ENCODE measurements around the gene CACNA1S.

Gene CACNA1S

GRCh38 chr1:201036188-201036842, 75.9 kb downstream of the CACNA1S start:
- no peak for TF ChIP-seq RAD21 (IDR thresholded peaks at IDR 0.05; ENCODE audit: low read depth)

- TF ChIP-seq NFIC (IDR thresholded peaks at IDR 0.05) (no peak), ZBTB7A (IDR thresholded peaks at IDR 0.05; ENCODE audit: low read depth) (no peak), FOXM1 (IDR thresholded peaks at IDR 0.05; ENCODE audit: borderline replicate concordance, low read depth) (no peak), CEBPB (IDR thresholded peaks at IDR 0.05) (no peak), USF1 (IDR thresholded peaks at IDR 0.05) (no peak), EGR1 (IDR thresholded peaks at IDR 0.05) (no peak), MAX (IDR thresholded peaks at IDR 0.05) (no peak), TCF12 (IDR thresholded peaks at IDR 0.05; ENCODE audit: low read depth) (no peak), TAF1 (IDR thresholded peaks at IDR 0.05; ENCODE audit: low read depth) (no peak), TEAD4 (IDR thresholded peaks at IDR 0.05) (no peak), EP300 (IDR thresholded peaks at IDR 0.05; ENCODE audit: borderline replicate concordance) (no peak), REST (IDR thresholded peaks at IDR 0.05; ENCODE audit: low read depth) (no peak), CREB1 (IDR thresholded peaks at IDR 0.05; ENCODE audit: low read depth) (no peak), RAD21 (IDR thresholded peaks at IDR 0.05; ENCODE audit: low read depth) (no peak), YY1 (IDR thresholded peaks at IDR 0.05; ENCODE audit: low read depth) (no peak)
Measured at GRCh38 chr1:201034671-201035070, 77.6 kb downstream of the CACNA1S start.

GRCh38 chr1:201032408-201032807, 79.8 kb downstream of the CACNA1S start:
- TF ChIP-seq FOXM1 (IDR thresholded peaks at IDR 0.05; ENCODE audit: borderline replicate concordance, low read depth) (no peak), TAF1 (IDR thresholded peaks at IDR 0.05; ENCODE audit: low read depth) (no peak), ZBTB7A (IDR thresholded peaks at IDR 0.05; ENCODE audit: low read depth) (no peak), EP300 (IDR thresholded peaks at IDR 0.05; ENCODE audit: borderline replicate concordance) (no peak), TEAD4 (IDR thresholded peaks at IDR 0.05) (no peak), NFIC (IDR thresholded peaks at IDR 0.05) (no peak), YY1 (IDR thresholded peaks at IDR 0.05; ENCODE audit: low read depth) (no peak), RAD21 (IDR thresholded peaks at IDR 0.05; ENCODE audit: low read depth) (no peak), CEBPB (IDR thresholded peaks at IDR 0.05) (no peak), CREB1 (IDR thresholded peaks at IDR 0.05; ENCODE audit: low read depth) (no peak), REST (IDR thresholded peaks at IDR 0.05; ENCODE audit: low read depth) (no peak), USF1 (IDR thresholded peaks at IDR 0.05) (no peak), TCF12 (IDR thresholded peaks at IDR 0.05; ENCODE audit: low read depth) (no peak), EGR1 (IDR thresholded peaks at IDR 0.05) (no peak), MAX (IDR thresholded peaks at IDR 0.05) (no peak)

- TF ChIP-seq EGR1 (IDR thresholded peaks at IDR 0.05): no peak
- 0 out of 2 replicates have a peak, but pooled peaks have one; percentile 25 for TF ChIP-seq USF1 (IDR thresholded peaks at IDR 0.05)
Measured at GRCh38 chr1:201028461-201028889, 83.8 kb downstream of the CACNA1S start.

GRCh38 chr1:201026836-201027235, 85.4 kb downstream of the CACNA1S start:
- TF ChIP-seq REST (IDR thresholded peaks at IDR 0.05; ENCODE audit: low read depth) (no peak), CEBPB (IDR thresholded peaks at IDR 0.05) (no peak), NFIC (IDR thresholded peaks at IDR 0.05) (no peak), TCF12 (IDR thresholded peaks at IDR 0.05; ENCODE audit: low read depth) (no peak), TAF1 (IDR thresholded peaks at IDR 0.05; ENCODE audit: low read depth) (no peak), TEAD4 (IDR thresholded peaks at IDR 0.05) (no peak)
